HG02623 (cell line): ENCODE data around the gene NIP7.
A peak's percentile ranks its signal among the peaks of the same experiment; 100 is the strongest.
"Not testable (repeated sequence)": the region's sequence is repeated elsewhere in the genome, so short reads cannot be mapped to it uniquely, and the experiment has no call there.

ENCODE experiments used
- ATAC-seq: cut with Tn5 transposase; IDR thresholded peaks from one replicate; pipeline ENCODE4 v1.9.1; 2021; ENCODE audit warnings: moderate library complexity; ENCODE audit not compliant: unreplicated experiment

The NIP7 gene

GRCh38 chr16:69339289-69340094 is at the start of gene NIP7, which contains the start of gene COG8:
NIP7 (plus strand) TSS chr16:69339772; CDS start chr16:69339830, 58 bp downstream.
COG8 (minus strand) TSS chr16:69339564; CDS start chr16:69339552, 12 bp downstream.
- peak; percentile 81 for ATAC-seq

- not testable (repeated sequence) for ATAC-seq
Observed at GRCh38 chr16:69291657-69292056, 47.9 kb upstream of the NIP7 start.

GRCh38 chr16:69293401-69293800 is 46.2 kb upstream of the NIP7 start:
- ATAC-seq = no peak

GRCh38 chr16:69294051-69294450 is 45.5 kb upstream of the NIP7 start:
- ATAC-seq = no peak

GRCh38 chr16:69296771-69297170 is 42.8 kb upstream of the NIP7 start:
- ATAC-seq = not testable (repeated sequence)

- ATAC-seq = no peak
Observed at GRCh38 chr16:69298261-69298660, 41.3 kb upstream of the NIP7 start.

- ATAC-seq = no peak
Observed at GRCh38 chr16:69301187-69301586, 38.4 kb upstream of the NIP7 start.

GRCh38 chr16:69301861-69302260 is 37.7 kb upstream of the NIP7 start:
- ATAC-seq = no peak

- ATAC-seq = no peak
Observed at GRCh38 chr16:69302301-69302700, 37.3 kb upstream of the NIP7 start.

- no peak for ATAC-seq
Observed at GRCh38 chr16:69306031-69306430, 33.5 kb upstream of the NIP7 start.

- no peak for ATAC-seq
Observed at GRCh38 chr16:69307091-69307490, 32.5 kb upstream of the NIP7 start.

- no peak for ATAC-seq
Observed at GRCh38 chr16:69307856-69308255, 31.7 kb upstream of the NIP7 start.

- no peak for ATAC-seq
Observed at GRCh38 chr16:69309316-69309715, 30.3 kb upstream of the NIP7 start.

- ATAC-seq = peak; percentile 92
Observed at GRCh38 chr16:69310653-69311532, 28.7 kb upstream of the NIP7 start, which contains the start of gene VPS4A. VPS4A (plus strand) TSS chr16:69311350; CDS start chr16:69311512, 162 bp downstream.

- ATAC-seq = peak; percentile 46
Observed at GRCh38 chr16:69311533-69312387, 27.8 kb upstream of the NIP7 start.

GRCh38 chr16:69313469-69313868 is 26.1 kb upstream of the NIP7 start:
- ATAC-seq = no peak

- no peak for ATAC-seq
Observed at GRCh38 chr16:69314534-69314933, 25.0 kb upstream of the NIP7 start.

GRCh38 chr16:69315486-69316311 is 23.9 kb upstream of the NIP7 start:
- ATAC-seq = no peak

- no peak for ATAC-seq
Observed at GRCh38 chr16:69316595-69317034, 23.0 kb upstream of the NIP7 start.
